Keratinocyte (primary cell): ENCODE results near the gene METTL24.

Source experiments
- CTCF ChIP-seq, 3 experiments: IDR thresholded peaks in 1 of 3; conservative IDR thresholded peaks in 1 of 3; optimal IDR thresholded peaks in 1 of 3; 2 replicates in 2 of 3; 3 replicates in 1 of 3; pipeline versions ENCODE3 to v1.5.1; 2011; ENCODE audit warnings: low read length in 3 of 3, mild to moderate bottlenecking in 3 of 3, moderate library complexity in 2 of 3, control low read depth in 1 of 3, inconsistent platforms in 1 of 3; ENCODE audit not compliant: insufficient read depth in 2 of 3; ENCODE audit errors: extremely low read depth in 1 of 3
- EZH2 ChIP-seq: IDR thresholded peaks from one replicate; pipeline ENCODE4 v1.6.1; 2012; ENCODE audit warnings: inconsistent platforms, mild to moderate bottlenecking, low read length, moderate library complexity

DNA sequence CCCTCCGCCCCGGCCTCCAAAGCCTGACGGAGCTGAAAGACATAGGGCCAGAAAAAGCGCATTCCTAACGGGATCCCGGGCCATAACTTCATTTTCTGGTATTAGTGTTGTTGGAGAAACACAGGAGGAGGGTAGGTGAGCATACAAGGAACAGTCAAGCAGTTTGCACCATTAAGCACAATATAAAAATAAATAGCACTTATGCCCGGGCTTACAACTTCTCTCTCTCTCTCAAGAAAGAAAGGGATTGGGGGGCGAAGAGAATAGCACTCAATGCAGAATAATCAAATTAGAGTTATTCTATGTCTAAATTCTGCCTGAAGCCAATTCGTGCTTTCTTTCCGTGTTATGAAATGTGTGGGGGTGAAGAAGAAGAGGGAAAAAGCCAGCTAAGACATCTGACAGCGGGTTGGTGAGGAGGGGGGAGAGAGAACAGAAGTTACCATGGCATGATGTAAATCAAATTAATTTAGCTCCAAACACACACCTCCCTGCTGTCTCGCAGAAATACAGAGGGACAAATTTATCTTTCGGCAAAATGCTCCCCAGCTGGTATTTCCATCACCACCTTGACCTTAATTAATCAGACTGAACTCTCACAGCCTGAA lies 508 bp upstream of the METTL24 start:
- TF ChIP-seq EZH2: peak; percentile 88
- TF ChIP-seq CTCF (optimal IDR thresholded peaks at IDR 0.05 in 1 of 3, IDR thresholded peaks at IDR 0.05 in 1 of 3, conservative IDR thresholded peaks at IDR 0.05 in 1 of 3; ENCODE audit: extremely low read depth in 1 of 3, insufficient read depth in 2 of 3, low read length in 3 of 3): no peak
